GM18499 (cell line): Measurements from ENCODE around the gene ZBED5.

Experiments
- ATAC-seq: cut with Tn5 transposase; IDR thresholded peaks from one replicate; pipeline ENCODE4 v1.9.1; 2021; ENCODE audit warnings: moderate number of reproducible peaks; ENCODE audit not compliant: insufficient read depth, unreplicated experiment

ZBED5 gene

DNA sequence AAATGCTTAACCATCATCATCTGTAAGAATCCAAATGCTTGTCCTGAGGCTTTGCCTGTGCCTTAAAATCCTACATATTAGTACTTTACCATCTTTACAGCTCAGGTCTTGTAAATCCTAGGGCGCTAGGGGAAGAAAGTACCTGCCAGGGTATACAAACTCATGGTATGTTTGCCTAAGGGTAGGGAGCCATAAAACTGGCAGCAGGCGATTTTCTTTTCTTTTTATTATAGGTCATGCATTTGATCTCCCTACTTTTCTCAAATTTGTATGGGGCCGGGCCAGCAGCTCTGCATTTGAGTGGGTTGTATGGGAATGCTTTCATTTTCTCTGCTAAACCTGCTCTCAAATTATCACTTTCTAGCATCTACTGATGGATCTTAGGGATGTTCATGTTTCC, 24.0 kb upstream of the ZBED5 start:
- ATAC-seq = no peak

- ATAC-seq = no peak
Observed at GRCh38 chr11:10878408-10879214, 20.8 kb upstream of the ZBED5 start.

DNA sequence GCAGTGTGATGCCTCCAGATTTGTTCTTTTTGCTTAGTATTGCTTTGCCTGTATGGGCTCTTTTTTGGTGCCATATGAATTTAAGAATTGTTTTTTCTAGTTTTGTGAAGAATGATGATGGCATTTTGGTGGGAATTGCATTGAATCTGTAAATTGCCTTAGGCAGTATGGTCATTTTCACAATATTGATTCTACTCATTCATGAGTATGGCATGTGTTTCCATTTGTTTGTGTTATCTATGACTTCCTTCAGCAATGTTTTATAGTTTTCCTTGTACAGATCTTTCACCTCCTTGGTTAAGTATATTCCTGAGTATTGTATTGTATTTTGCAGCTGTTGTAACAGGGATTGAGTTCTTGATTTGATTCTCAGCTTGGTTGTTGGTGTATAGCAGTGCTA, 18.3 kb upstream of the ZBED5 start:
- ATAC-seq = no peak

DNA sequence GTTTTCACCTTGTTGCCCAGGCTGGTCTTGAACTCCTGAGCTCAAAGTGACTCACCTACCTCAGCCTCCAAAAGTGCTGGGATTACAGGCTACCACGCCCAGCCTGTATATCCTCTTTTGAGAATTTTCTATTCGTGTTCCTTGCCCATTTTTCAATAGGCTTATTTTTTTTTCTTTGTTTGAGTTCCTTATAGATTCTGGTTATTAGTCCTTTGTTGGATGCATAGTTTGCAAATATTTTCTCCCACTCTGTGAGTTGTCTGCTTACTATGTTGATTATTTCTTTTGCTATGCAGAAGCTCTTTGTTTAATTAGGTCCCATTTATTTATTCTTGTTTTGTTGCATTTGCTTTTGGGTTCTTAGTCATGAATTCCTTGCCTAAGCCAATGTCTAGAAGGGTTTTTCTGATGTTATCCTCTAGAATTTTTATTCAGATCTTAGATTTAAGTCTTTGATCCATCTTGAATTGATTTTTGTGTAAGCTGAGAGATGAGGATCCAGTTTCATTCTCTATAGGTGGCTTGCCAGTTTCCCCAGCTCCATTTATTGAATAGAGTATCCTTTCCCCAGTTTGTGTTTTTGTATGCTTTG, 17.7 kb upstream of the ZBED5 start:
- no peak for ATAC-seq

DNA sequence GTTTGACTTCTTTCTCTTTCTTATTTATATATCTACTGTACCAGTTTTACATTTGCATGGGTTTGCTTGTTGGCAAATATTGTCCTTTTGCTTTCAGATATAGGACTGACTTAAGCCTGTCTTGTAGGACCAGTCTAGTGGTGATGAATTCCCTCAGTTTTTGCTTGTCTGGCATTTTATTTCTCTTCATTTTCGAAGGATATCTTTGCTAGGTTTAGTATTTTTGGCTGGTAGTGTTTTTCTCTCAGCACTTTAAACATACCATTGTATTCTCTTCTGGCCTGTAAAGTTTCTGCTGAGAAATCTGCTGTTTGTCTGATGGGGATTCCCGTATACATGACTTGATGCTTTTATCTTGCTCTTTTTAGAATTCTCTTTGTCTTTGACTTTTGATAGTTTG, 14.2 kb upstream of the ZBED5 start:
- ATAC-seq = no peak

DNA sequence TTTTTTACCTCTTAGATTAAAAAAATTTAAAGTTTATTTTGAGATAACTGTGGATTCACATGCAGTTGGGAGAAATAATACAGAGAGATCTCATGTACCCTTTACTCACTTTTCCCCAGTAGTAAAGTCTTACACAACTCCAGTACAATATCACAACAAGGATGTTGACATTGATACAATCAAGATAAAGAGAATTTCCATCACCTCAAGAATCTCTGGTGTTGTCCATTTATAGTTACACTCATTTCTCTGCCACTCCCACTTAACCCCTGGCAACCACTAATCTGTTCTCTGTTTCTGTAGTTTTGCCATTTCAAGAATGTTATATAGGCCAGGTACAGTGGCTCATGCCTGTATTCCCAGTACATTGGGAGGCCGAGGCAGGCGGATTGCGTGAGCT, 10.5 kb upstream of the ZBED5 start:
- ATAC-seq = no peak

- no peak for ATAC-seq
Observed at GRCh38 chr11:10866893-10867331, 9.1 kb upstream of the ZBED5 start.

- no peak for ATAC-seq
Observed at GRCh38 chr11:10865837-10866270, 8.0 kb upstream of the ZBED5 start.

GRCh38 chr11:10864688-10865087, 6.8 kb upstream of the ZBED5 start:
- ATAC-seq = no peak

- ATAC-seq = no peak
Observed at GRCh38 chr11:10862446-10862845, 4.6 kb upstream of the ZBED5 start.

GRCh38 chr11:10861799-10862198, 3.9 kb upstream of the ZBED5 start:
- ATAC-seq = no peak

DNA sequence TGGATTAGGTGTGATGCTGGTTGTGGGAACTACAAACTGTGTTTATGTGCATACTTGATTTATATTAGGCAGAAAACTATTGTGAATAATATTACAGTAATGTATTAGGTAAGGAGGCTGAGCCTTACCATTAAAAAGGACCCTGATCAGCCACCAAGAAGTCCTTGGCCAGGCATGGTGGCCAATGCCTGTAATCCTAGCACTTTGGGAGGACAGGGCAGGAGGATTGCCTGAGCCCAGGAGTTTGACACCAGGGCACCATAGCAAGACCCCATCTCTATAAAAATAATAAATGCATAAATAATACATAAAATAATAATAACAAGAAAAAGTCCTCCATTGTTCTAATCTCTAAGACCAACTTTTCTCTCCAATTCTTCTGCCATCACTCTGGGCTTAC, 3.2 kb upstream of the ZBED5 start:
- no peak for ATAC-seq

DNA sequence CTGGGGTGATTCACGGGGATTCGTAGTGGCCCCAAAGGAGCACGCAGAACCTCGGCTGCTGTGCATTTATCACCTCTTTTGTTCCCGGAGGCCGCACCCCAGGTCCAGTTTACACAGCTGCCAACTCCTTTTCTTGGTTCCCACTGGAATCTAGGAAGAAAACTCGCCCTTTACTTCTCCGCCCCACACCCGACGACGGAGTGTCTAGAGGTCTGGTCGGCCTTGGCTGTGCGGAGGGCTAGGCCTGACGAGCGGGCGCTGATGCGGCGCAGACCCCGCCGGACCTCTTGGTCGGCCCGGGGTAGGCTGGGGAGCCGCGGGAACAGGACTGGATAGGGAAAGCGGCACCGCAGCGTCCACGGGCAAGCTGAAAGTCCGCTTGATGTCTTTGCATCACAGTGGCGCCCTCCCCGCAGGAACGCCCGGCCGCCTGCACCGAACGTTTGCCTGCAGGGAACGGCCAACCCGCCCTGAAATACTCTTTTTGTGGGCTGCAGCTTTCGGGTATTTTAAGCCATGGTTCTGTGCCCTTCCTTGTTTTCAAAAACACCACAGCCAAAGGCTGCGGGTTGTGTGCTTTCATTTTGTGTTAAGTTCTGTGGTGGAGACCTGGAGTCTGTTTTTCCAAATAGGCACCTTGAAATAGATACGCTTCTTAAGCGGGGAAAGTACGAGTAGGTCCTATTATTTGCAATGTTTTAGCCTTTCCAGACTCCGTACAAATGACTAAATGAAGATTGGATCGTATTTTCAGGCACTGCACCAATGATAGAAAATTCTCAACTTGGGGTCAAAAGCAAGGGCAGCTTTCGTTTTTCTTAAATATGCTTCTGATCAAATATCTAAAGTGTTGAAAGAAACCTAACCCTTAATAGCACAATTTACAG, 829 bp upstream of the ZBED5 start:
- no peak for ATAC-seq

GRCh38 chr11:10857459-10857708, 469 bp downstream of the ZBED5 start:
- ATAC-seq = no peak

- no peak for ATAC-seq
Observed at GRCh38 chr11:10856689-10857458, 979 bp downstream of the ZBED5 start.

DNA sequence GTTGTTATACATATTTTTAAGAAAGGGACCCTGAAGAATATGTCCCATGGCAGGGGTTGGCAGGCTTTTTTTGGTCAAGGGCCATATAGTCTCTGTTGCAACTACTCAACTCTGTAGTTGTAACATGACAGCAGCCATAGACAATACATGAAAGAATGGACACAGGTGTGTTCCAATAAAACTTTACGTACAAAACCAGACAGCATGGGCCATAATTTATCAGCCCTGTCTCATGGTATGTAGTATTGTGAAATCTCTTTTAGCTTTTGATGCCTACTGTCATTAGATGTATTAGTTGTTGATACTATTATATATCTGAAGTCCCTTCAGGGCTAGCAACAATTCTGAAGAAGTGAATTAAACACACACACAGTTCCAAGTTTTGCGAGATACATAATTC, 2.6 kb downstream of the ZBED5 start:
- no peak for ATAC-seq

GRCh38 chr11:10847960-10848860, 9.6 kb downstream of the ZBED5 start:
- no peak for ATAC-seq

DNA sequence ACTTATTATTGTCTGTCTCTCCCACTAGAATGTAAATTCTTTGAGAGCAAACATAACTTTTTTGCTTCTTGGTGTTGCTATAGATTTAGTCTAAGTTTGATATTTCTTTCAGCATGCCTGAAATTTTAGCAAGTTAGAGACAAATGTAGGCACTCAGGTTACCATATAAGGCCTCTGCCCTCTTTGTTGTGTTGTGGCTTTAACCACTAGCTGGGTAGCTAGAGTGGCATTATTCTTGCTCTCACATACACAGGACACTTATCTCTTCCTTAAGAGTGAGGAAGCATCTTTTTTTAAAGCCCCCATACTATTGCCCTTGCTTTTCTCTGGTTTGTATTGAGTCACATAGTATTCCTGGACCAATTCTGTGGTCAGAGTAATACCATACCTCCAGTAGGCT, 11.2 kb downstream of the ZBED5 start:
- no peak for ATAC-seq

GRCh38 chr11:10845589-10845988, 12.3 kb downstream of the ZBED5 start:
- ATAC-seq = no peak

GRCh38 chr11:10844796-10845195, 13.1 kb downstream of the ZBED5 start:
- ATAC-seq = no peak
